HG02973 (cell line): ENCODE data around the gene GNG8.
"Not testable (repeated sequence)": the region's sequence is repeated elsewhere in the genome, so short reads cannot be mapped to it uniquely, and the experiment has no call there.

Experiments used
- ATAC-seq: cut with Tn5 transposase; IDR thresholded peaks from one replicate; pipeline ENCODE4 v1.9.1; 2021; ENCODE audit warnings: moderate library complexity; ENCODE audit not compliant: unreplicated experiment

Gene GNG8

DNA sequence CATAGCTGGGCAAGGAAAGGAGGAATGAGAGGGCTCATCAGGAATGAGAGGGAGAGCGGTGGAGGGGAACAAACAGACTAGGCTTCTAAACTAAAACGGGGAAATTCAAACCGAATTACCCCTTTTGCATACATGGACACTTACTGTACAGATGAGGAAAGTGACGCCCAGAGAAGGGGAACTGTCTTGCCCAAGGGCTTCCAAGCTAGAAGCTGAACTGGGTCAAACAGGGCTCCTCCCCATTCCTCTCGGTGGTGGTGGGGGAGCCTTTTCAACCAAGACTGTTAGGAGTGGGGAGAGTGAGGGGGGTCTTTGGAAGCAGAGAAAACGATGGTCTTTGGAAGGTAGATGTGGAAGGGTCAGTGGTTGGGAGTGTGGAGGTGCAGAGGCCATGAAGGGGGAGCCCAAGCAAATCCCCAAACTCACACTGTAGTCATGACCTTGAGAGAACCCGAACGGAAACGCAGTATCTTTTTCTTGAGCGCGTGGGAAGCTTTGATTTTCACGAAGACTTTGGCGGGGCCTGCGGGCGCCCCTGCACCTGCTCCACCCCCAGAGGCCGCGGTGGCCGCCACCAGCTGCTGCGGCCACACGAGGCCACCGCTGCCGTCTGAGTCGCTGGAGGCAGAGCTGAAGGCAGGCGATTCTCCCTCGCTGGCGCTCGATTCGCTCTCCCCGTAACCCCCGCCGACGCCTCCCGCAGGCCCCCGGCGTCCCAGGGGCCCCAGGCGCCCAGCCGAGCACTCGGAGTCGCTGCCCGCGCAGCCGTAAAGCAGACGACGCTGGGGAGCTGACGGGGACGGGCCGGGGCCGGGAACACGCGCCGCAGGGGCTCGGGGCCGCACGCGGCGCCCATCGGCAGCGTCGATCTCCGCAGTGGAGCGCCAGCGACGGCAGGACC is 12.3 kb upstream of the GNG8 start:
- ATAC-seq: no peak

GRCh38 chr19:46646402-46646801 is 10.4 kb upstream of the GNG8 start:
- ATAC-seq: no peak

- ATAC-seq: no peak
Observed at GRCh38 chr19:46644720-46645119, 8.7 kb upstream of the GNG8 start.

GRCh38 chr19:46640656-46641055 is 4.7 kb upstream of the GNG8 start:
- ATAC-seq: no peak

GRCh38 chr19:46639358-46640182 is 3.6 kb upstream of the GNG8 start:
- no peak for ATAC-seq

GRCh38 chr19:46637224-46637623 is 1.2 kb upstream of the GNG8 start:
- ATAC-seq: no peak

GRCh38 chr19:46634656-46635218 is 1.3 kb downstream of the GNG8 start:
- no peak for ATAC-seq

GRCh38 chr19:46634045-46634655 is 1.9 kb downstream of the GNG8 start:
- peak; percentile 47 for ATAC-seq

DNA sequence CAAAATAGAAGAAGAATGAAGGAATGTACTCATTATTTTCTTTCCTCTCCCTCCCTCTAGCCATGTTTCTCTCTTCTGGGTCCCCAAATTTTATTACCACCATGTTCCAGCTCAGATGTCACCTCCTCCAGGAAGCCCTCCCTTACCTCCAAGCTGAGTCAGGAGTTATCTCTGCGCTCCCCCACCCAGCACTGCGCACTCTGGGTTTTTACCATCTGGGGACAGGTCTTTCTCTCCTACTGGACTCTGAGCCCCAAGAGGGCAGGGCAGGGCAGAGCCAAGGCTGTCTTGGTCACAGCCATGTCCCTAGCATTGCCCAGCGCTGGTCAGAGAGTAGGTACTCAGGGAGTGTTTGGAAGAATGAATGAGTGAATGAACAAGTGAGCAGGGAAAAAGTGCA is 2.9 kb downstream of the GNG8 start:
- ATAC-seq: no peak

DNA sequence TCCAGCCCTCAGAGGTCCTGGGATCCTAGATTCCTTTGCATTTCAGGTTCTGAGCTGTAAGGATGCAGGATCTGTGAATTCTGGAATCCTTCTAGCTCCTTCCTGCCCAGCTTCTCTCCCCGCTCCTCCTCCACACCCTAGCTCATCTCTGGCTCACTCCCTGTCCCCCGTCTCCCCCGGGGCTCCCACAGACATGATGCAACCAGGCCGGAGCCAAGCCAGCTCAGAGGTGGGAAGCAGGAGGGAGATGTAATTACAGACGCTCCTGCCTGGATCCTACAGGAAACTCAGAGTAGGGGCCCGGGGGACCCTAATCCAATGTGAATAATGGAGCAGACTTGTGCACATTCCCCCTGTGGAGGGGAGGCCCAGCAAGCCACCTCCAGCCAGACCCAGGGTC is 4.5 kb downstream of the GNG8 start:
- ATAC-seq: no peak

GRCh38 chr19:46630586-46631205 is 5.3 kb downstream of the GNG8 start:
- no peak for ATAC-seq

GRCh38 chr19:46629546-46630025 is 6.4 kb downstream of the GNG8 start:
- no peak for ATAC-seq

GRCh38 chr19:46628970-46629369 is 7.0 kb downstream of the GNG8 start:
- ATAC-seq: not testable (repeated sequence)

DNA sequence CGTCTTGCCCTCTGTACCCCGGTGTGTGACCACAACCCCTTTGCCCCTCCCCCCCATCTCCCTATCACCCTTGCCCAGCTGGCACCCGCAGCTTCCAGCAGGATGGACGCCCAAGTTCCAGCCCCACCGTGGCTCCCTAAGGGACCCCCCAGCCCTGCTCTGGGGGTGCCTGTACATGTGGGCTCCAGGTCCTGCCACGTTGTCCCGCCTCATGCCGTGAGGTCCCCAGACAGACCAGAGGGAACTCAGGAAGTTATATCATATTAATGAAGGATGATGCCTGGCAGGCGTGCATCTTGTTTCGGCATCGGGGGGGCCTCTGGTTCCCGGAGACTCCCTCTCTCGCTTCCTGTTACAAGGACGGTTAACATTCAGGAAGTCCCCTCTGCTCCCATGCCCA is 9.6 kb downstream of the GNG8 start:
- ATAC-seq: no peak

- ATAC-seq: no peak
Observed at GRCh38 chr19:46625731-46626130, 10.3 kb downstream of the GNG8 start.

GRCh38 chr19:46624958-46625661 is 10.9 kb downstream of the GNG8 start, which contains the start of gene PTGIR:
PTGIR (minus strand) TSS chr19:46625089; CDS start chr19:46624225, 864 bp downstream.
- no peak for ATAC-seq

- ATAC-seq: no peak
Observed at GRCh38 chr19:46623915-46624502, 12.0 kb downstream of the GNG8 start.

DNA sequence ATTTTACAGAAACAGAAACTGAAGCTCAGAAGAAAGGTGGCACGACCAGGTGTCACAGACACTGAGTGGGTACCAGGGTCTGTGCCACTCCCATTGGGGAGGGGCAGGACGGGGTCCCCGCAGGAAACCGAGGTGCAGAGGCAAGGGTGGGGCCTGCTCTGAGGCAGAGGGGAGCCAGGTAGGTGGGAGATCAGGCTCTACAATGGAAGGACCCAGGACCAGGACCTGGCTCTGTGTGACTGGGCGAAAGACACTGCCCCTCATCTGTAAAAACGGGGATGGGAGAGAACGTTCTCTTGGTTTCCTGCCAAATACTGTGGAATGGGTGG is 13.9 kb downstream of the GNG8 start:
- no peak for ATAC-seq

- ATAC-seq: no peak
Observed at GRCh38 chr19:46621191-46622117, 14.5 kb downstream of the GNG8 start.
